Stimulated activated CD4-positive, alpha-beta T cell treated with anti-CD3 and anti-CD28 coated beads, Interleukin-4, amount 100 ng/mL, for 48 hours (primary cell): Measurements from ENCODE around the gene MMP8.
"Not testable (repeated sequence)": the region's sequence is repeated elsewhere in the genome, so short reads cannot be mapped to it uniquely, and the experiment has no call there.

Experiments
- DNase-seq, 2 donors: peaks; one replicate each; pipeline ENCODE4 v3.0.0-alpha.2; 2020; ENCODE audit warnings: low read depth in 2 of 2

MMP8 gene, protein sequence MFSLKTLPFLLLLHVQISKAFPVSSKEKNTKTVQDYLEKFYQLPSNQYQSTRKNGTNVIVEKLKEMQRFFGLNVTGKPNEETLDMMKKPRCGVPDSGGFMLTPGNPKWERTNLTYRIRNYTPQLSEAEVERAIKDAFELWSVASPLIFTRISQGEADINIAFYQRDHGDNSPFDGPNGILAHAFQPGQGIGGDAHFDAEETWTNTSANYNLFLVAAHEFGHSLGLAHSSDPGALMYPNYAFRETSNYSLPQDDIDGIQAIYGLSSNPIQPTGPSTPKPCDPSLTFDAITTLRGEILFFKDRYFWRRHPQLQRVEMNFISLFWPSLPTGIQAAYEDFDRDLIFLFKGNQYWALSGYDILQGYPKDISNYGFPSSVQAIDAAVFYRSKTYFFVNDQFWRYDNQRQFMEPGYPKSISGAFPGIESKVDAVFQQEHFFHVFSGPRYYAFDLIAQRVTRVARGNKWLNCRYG

DNA sequence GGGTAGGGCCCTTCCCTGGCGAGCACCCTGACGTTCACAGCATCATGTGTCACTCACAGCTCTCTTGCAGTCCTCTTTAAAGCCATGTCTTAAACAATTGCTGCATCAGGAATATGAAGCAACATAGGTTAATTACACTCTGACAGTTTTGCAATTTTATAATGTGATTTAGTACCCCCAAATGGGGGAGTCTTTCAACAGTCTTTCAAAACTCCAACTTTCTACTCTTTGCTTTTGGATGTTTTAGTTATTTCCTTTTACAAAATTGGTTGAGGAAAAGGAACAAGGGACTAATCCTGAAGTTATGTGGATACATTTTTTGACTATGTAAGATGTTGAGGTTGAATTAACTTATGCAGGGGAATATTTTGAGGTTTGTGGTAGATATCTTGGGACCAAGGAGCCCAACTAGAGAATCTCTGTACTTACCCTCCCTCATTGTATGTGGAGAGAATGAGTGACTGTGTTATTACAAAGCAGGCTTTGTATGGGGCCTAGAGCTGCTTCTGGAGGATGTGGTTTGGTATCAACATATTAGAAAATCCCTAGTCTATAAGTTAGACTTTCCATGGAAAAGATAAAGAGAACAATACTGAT is at the start of gene MMP8:
Gene MMP8 (minus strand): TSS at position 51 of the 597 bp plus-strand sequence. CDS start 99 bp downstream, outside the sequence.
- no peak for DNase-seq

DNA sequence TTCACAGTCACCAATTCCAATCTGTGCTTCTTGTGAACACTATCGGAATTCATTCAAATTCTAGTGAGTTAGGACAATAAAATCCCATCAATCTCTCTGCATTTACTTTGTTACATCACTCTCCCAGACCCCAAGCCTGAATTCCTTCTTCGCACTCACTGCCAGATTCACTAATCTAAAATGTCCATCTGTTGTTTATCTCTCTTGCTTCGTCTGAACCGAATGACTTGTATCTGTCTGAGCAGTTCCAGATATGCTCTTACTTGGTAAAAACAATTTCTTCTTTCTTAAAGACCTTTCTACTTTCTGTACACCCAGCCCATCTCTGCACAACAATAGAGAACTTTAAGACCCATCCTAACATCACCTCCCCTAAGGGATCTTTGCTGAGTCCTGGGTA is 48.6 kb upstream of the MMP8 start:
- no peak for DNase-seq

DNA sequence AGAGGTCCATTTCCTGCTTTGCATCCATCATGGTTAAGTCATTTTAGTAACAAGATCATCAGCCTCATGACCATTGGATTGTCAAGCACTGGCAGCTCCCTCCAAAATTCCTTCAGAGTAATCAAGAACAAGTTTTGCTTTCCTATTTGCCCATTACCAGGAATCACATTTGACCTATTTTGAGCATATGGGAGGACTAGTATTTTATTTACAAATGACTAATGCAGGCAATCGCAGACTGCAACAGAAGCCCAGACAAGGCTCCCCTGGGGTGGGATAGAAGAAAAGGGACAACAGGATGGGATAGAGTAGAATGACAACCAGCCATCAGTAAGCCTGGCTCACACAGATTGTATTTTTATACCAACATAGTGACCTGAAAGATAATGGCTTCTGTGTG is 46.6 kb upstream of the MMP8 start:
- DNase-seq: no peak

- DNase-seq: no peak
Observed at GRCh38 chr11:102770191-102770590, 45.4 kb upstream of the MMP8 start.

DNA sequence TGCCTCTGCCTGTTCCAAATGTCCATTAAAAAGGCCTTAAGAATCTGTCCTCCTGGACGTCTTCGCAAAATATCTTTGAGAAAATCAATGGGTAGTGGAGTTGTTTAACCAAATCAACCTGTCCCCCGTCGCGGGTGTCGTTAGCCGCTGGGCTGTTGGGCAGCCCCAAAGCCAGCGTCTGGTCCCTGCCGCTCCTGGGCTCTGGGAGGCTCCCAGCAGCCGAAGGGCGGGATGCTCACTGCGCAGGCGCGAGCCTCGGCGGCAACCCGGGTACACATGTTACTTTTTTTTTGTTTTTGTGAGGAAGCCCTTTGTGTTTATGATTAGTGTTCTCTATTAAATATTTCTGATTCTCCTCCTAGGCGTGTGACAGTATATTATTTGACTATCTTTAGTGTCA is 43.0 kb upstream of the MMP8 start:
- no peak for DNase-seq

DNA sequence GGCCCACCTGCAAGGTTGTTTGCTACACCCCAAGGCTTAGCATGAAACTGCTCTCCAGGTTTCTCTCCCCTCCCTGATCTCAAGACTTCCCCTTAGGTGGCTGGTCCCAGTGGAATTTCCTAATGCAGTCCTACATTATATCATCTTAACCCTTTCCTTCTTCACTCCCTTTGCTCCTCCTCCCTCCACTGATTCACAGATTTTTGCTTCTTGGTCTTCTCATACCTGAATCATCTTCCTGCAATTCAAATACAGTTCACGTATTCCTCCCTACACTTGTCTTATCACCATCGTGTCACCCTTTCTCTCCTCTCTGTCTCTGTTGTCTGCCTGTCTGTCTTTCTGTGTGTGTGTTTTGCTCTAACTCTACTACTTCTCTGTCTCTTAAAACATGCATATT is 38.7 kb upstream of the MMP8 start:
- DNase-seq: no peak

DNA sequence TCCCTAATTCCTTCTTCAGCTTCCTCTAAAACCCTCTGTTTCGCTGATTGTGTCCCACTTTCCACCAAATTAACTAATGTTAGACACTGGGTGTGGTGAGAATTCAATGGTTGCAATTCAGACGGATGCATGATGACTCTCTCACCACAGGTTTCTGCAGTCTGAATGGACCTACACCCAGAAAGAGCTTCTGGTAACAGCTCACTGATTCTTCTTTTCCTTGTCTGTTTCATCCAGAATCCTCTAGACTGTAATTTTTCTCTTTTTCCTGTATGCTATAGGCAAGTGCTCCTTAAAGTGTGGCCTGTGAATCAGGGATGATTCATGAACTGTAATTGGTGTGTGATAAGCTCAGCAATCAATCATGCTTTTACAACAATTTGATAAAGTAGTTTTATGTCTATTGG is 37.6 kb upstream of the MMP8 start:
- no peak for DNase-seq

GRCh38 chr11:102761646-102762238 is 37.0 kb upstream of the MMP8 start:
- no peak for DNase-seq

- no peak for DNase-seq
Observed at GRCh38 chr11:102760344-102761035, 35.7 kb upstream of the MMP8 start.

- no peak for DNase-seq
Observed at GRCh38 chr11:102757823-102758549, 33.2 kb upstream of the MMP8 start.

DNA sequence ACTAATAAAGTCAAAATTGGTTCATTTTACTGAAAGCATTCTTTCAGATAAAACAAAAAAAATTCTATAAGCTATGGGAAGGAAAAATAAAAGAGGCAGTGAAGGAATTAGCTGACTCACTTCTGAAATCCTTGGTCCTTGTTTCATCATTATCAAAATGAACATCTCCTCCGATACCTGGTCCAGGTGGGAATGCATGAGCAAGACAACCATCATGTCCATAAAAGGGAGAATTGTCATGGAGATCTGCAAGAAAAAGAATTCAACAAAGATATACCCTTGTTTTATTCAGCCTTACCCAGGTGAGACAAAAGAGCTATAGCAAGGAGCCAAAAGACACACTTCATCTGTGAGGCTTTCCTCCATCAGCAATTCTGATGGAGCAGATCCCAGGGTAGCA is 28.5 kb upstream of the MMP8 start:
- no peak for DNase-seq

GRCh38 chr11:102751673-102752072 is 26.9 kb upstream of the MMP8 start:
- DNase-seq: no peak

- no peak for DNase-seq
Observed at GRCh38 chr11:102749101-102749722, 24.5 kb upstream of the MMP8 start.

- DNase-seq: not testable (repeated sequence)
Observed at GRCh38 chr11:102746746-102747578, 22.2 kb upstream of the MMP8 start.

DNA sequence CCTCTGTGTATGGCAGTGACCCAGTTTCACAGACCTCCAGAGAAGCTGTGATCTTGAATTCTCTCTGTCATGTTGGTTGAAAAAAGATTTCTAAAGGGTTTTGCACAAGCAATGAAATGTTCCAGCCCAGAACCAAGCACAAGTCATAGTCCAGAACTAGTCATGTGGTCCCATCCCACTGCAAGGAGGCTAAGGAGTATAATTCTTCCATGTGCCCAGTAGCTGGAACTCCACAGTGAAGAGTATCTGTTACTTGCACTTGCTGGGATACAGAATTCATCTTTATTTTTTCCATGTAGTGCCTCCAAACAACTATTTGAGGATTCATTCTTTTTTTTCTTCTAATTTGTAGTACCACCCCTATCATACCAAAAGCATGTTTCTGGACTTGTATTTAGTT is 9.9 kb upstream of the MMP8 start:
- DNase-seq: no peak

GRCh38 chr11:102733232-102733875 is 8.6 kb upstream of the MMP8 start:
- DNase-seq: peak; percentile 28 to 51

GRCh38 chr11:102730944-102731343 is 6.2 kb upstream of the MMP8 start:
- not testable (repeated sequence) for DNase-seq

GRCh38 chr11:102729849-102730815 is 5.4 kb upstream of the MMP8 start:
- no peak for DNase-seq

GRCh38 chr11:102727890-102728289 is 3.1 kb upstream of the MMP8 start:
- DNase-seq: no peak
